HG02870 (cell line): ENCODE data around the gene LRP1.

ENCODE experiments used
- ATAC-seq: cut with Tn5 transposase; IDR thresholded peaks from one replicate; pipeline ENCODE4 v1.9.1; 2021; ENCODE audit warnings: mild to moderate bottlenecking, moderate library complexity; ENCODE audit not compliant: unreplicated experiment

The LRP1 gene

DNA sequence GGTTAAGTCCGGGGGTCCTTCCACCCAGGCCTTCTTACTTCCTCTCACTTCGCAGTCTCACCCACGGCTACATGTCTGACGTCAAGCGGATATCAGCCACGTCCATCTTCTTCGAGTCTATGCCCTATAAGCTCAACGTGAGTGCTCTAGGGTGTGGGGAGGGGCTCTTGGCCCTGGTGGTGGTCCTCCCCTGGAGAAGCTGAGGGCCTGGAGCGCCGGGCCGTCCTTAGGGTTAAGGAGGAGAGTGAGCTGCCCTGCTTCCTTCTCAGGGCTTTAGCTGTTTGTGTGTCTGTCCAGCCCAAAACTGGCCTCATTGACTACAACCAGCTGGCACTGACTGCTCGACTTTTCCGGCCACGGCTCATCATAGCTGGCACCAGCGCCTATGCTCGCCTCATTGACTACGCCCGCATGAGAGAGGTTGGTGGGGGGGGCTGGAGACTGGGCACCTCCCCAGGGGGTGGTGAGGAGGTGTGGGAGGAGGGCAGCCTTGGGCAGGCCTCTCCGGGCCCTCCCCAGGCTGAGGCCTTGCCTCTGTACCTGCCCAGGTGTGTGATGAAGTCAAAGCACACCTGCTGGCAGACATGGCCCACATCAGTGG lies 104.0 kb downstream of the LRP1 start:
- ATAC-seq, result no peak

DNA sequence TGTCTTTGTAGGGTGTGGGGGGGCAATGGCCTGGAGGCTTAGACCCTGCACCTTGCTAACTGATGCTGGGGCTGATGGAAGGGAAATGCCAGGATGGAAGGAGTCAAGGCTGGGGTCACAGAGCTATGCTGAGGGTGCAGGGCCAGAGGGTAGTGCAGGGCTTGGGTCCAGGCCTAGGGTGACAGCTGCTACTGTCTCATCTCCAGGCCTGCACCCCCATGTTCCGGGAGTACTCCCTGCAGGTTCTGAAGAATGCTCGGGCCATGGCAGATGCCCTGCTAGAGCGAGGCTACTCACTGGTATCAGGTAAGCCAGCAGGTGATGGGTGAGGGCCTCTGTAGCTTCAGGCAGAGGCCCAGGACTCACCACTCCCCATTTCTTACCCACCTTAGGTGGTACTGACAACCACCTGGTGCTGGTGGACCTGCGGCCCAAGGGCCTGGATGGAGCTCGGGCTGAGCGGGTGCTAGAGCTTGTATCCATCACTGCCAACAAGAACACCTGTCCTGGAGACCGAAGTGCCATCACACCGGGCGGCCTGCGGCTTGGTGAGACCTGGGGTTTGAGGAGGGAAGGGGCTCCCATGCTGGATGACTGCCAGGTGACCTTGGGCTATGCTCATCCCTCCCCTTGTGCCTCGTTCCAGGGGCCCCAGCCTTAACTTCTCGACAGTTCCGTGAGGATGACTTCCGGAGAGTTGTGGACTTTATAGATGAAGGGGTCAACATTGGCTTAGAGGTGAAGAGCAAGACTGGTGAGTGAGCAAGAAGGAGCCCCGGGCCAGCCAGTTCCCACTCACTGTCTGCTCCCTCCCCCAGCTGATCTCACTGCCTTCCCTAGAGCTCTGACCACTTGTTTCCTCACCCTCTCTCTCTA lies 105.3 kb downstream of the LRP1 start:
- no peak for ATAC-seq

DNA sequence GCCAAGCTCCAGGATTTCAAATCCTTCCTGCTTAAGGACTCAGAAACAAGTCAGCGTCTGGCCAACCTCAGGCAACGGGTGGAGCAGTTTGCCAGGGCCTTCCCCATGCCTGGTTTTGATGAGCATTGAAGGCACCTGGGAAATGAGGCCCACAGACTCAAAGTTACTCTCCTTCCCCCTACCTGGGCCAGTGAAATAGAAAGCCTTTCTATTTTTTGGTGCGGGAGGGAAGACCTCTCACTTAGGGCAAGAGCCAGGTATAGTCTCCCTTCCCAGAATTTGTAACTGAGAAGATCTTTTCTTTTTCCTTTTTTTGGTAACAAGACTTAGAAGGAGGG lies 105.9 kb downstream of the LRP1 start:
- ATAC-seq, result no peak

DNA sequence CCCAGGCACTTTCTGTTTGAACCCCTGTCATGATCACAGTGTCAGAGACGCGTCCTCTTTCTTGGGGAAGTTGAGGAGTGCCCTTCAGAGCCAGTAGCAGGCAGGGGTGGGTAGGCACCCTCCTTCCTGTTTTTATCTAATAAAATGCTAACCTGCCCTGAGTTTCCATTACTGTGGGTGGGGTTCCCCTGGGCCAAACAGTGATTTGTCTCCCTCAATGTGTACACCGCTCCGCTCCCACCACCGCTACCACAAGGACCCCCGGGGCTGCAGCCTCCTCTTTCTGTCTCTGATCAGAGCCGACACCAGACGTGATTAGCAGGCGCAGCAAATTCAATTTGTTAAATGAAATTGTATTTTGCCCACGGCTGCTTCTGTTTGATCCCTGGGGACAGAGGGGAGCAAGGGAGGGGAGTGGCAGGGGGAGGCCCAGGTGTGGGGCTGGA lies 106.3 kb downstream of the LRP1 start:
- no peak for ATAC-seq

DNA sequence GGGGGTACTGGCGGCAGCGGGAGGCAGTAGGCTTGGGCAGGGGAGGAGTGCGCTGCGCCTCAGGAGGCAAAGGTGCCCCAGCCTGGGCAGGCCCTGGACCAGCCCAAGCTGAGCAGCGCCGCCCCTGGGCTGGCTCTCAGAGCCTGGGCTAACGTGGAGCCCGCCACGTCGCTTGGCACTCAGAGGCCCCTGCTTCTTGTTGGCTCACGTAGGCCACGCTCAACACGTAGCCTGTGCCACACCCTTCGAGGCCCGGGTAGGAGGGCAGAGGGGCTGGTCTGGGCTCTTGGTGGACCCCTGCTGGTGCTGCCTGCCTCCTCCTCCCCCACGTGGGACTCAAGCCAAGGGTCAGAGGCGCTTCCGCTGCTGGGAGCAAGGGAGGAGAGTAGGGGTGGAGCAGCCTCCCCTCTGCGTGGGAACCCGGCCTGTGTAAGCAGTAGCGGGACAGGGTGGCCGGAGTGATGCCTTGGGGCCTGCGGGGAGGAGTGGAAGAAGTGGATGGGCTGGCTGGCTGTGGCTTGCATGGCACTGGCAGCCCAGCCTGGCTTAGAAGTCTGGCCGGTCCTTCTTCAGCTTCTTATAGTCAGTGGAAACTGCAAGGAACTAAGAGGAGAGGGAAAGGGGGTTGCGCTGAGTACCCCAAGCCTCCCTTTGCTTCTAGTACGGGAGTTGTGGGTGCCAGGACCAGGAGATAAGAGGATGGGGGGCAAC lies 106.9 kb downstream of the LRP1 start:
- ATAC-seq, result no peak

DNA sequence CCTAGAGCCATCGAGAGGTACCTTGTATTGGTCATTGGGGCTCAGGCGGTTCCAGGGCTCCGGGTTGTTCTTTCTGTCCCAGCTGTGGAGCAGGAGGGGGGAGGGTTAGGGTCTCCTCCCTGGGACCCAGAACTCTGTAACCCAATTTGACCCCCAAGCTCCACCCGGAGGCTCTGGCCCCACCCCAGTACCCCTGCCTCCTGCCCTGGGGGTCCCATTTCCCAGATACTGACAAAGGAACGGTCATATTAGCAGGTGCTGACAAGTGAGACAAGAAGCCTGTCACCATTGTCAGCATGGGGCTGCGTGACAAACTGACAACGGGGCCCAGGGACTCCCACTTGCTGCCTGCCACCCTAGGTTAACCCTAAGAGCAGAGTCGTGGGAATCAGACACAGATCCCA lies 107.4 kb downstream of the LRP1 start:
- no peak for ATAC-seq

DNA sequence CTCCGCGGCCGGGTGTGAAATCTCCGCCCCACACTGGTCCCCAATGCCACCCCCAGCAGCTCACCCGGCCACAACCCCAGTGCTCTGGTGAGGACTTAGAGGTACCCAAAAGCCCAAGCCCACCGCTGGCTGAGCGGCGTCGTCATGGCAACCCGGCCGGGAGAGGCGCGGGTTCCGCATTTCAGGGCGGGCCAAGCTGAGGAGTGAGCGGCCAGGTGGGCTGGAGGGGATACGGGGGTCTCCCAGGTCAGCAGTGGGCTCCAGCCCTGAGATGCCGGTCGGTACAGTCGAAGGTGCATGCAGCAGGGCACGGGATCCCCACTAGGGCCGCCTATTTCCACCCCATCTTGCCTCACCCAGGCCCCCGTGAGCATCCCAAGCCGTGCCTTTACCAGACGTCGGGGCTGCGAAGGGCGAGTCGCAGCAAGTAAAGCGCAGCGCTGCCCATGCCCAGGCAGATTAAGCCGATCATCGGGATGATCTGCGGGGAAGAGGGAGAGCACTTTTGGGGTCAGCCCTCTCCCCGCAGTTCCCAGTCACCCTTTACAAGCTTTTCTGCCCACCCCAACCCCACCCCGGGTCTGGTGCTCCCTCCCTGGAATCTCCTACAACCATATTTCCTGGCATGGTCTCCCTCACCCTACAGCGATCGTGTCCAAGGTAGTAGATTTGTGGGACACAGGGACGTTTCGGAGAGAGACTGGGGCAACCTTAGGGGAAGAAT lies 108.1 kb downstream of the LRP1 start:
- ATAC-seq, result no peak

DNA sequence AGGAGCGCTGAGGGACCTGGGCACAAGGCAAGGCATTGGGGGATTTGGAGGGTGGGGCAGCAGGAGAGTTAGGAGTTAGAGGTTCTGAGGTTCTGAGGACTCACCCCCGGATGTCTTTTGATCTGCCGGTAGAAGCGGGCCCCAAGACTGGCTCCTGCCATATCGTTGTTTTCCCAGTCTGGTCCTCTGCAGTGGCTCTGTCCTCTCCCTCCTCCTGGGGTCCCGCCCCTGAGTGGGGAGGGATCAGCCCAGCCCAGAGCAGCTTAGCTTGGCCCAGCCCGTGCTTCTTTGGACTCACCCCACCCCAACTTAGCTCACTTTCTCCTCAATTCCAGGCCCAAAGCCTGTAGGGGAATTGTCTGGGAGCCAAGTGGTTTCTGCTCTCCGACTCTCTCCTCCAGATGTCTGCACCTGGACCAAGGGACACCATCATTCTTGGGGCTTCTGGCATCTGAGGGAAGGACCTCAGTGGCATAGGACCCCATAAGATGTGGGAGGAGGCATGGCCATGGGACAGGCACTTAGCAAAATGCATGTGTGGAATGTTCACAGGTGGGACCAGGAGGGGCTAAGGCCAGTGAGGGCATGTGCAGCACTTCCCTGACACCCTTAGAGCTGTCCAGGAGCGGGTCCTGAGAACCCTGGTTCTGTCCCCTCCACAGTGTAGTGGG lies 108.8 kb downstream of the LRP1 start:
- no peak for ATAC-seq

DNA sequence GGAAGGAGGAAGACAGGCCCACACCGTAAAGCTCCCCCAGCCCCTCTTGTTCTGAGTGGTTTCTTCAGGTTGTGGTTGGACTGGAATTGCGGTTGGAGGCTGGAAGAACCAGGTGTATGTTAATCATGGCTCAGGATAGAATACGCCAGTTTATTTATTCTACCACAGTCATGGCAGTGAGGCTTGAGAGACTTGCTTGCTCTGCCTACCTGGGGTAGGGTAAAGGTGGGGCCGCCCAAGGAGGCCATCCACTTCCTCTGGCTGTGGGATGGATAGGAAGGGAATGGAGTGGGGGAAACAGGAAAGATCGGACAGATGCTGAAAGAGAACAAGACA lies 109.3 kb downstream of the LRP1 start:
- no peak for ATAC-seq

DNA sequence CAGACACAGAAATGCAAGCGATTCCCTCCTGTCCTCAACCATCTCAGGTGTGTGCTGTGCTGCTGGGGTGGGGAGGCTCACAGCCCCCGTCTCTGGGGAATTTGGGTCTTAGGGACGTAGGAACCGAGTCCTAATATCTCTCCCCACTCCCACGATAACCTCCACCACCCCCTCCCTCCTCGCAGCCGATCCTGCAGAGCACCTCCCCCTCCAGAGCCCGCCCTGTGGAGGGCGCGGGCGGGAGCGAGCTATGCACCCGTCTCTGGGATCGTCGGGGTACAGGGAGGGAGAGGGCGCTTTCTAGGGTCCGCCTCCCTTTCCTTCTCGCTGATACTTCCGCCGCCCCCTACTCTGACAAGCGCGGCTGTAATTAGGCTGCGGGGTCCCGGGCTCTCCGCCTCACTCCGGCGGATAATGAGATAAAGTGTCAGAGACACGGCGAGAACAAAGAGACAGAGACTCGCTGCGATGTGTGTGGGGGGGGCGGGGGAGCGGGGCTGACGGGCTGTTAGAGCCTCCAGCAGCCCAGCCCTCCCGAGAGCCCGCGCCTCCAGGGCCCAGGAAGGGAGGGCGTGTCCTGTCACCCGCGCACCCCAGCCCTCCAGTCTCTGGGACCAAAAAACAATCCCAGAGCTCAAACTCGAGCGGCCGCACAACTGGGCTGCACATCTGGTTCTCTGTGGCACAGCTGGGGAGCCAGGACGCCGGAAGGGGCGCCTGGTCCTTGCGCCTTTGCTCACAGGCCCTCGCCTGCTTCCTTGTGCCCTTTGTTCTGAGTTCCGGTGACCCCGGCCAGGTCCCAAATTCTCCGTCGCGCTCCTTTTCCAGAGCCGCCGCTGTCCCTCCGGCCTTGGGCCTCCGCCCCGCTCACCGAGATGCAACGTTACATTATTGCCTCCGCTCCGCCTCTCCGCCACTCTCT lies 109.9 kb downstream of the LRP1 start:
- ATAC-seq, result no peak

DNA sequence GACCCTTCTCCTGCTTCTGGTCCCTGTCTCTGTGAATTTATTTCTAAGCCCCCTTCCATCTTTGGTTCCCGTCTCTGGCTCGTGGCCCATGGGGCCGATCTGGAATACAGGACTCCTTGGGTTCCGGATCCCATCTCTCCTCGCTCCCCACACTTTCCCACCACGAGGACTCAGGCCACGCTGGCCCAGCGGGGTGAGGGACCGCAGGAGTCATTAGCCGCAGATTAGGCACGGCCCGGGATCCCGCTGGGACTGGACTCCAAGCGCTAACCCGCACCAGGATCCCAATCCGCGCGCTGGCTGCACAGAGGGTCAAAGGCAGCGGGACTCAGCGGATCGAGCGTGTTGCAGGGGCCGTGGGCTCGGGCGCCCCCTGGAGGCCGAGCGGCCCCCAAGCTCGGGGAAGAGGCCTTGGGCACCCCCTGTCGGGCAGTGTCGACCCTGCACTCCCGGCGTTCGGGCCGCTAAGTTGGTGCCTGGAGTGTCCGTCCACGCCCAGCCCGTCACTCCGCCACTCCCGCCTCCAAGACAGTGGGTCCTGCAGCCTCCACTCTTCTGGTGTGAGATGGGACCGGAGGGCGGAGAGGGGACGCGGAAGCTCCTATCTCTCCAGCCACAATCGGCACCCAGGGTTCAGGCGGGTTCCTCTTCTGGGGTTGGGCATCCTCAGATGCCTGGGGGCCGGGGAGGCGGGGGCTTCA lies 110.7 kb downstream of the LRP1 start:
- peak; percentile 46 for ATAC-seq

DNA sequence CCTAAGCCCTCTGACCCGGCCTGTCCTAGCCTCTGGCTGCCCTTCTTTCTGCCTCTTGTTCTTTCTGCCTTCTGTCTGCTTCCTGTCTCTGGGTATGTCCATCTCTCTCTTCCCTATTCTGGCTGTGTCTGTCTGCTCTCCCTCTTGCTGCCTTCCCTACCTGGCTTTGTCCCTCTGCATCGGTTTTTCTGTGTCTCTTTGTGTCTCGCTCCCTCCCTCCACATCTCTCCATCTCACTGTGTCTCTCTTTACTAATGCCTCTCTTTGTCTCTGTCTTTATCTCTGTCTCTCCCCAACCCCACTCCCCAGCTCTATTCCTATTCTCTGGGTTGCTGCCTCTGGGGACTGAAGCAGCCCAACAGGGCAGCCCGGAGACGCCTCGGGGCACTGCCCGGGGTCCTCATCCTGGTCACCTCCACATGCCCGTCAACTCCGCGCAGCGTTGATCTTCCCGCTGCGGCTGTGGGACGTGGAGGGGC lies 111.3 kb downstream of the LRP1 start:
- no peak for ATAC-seq

DNA sequence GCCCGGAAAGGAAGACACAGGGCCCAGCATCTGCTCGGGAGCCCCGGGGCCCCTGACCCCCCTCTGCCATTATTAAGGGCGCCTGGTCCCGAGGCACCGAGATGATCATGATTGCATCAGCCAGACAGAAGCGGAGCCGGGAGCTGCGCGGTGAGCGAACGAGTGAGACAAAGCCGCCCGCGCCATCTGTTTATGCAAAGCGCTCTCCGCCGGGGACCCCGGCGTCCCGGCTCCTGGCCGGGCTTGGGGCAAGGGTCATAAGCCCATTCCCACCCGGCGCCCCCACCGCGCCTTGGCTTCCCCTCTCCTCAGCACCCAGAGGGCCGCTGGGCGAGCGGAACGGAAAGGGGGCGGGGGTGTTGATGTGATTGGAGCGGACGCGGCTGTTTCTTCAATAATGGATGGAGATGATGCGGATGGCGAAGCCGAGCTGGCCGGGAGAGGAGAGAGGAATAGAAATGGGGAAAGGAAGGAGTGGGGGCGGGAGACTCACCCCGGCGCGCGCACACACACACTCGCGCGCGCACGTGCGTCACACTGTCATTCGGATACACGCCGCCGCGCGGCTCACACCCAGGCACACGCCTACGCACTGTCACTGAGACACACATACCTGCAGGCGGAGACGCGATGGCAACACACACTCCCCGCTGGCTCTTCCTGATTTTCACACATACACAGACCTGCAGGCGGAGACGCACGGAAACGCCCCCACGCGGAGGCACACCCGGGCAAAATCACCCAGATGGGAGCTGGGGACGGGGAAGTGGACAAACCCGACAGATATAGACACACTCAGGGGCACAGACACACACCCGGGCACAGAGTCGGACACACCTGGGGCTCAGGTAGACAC lies 112.0 kb downstream of the LRP1 start:
- no peak for ATAC-seq

DNA sequence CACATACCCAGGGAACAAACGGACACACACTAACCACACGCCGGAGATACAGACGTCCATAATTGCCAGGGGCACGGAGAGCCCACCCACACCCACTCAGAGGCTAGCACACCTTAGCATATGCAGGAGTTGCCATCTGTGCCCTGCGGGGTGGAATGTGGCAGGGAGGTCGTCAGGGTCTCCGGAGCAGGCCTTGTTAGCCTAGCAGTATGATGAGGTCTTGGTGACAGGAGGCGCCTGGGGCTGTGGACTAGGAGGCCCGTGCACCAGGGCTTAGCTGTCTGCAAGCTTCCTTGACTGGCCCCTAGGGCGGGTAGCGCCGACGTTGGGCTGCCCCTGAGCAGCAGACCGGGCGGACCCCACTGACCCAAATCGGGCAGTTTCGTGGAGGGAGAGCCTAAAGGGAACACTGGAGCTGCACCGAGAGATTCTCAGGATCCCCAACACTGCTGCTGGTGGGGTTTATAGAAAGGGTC lies 112.7 kb downstream of the LRP1 start:
- ATAC-seq, result no peak

DNA sequence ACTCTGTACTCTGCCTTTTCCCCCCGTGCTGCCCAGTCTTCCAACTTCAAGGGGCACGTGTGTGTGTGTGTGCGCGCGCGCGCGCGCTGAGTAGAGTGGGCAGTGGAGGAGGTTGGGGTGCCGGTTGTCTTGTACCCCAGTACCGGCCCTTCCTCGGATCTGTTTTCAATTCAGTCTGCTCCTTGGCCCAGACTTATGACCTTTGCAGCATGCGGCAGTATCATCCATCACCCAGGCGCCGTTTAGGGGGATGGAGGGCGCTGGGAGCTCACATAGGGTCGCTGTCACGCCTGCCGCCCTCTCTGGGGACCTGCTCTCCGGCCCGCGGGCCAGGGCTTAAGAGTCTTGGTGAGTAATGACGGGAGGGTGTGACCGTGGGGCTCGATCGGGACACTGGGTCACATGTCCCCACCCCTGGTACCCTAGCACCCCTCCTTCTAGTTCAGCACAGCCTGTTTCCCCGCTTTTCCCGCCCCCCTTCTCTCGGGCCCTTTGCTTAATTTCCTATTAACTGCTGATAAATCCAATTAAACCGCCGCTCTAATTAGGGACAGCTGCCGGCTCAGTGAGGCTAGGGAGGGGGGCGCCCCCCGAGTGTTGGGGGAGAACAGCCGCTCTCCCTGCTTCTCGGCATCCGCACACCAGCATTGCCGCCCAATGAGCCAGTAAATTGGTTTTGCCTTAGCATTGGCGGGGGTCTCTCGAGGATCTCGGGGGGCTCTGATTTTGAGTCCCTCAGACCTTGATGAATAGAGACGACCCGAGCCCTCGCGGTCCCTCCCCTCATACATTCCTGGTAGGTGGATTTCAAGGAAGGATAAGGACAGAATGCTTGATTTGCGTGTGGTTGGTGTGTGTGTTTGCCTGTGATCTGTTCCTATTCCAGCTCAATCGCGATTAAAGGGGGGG lies 113.4 kb downstream of the LRP1 start:
- no peak for ATAC-seq

DNA sequence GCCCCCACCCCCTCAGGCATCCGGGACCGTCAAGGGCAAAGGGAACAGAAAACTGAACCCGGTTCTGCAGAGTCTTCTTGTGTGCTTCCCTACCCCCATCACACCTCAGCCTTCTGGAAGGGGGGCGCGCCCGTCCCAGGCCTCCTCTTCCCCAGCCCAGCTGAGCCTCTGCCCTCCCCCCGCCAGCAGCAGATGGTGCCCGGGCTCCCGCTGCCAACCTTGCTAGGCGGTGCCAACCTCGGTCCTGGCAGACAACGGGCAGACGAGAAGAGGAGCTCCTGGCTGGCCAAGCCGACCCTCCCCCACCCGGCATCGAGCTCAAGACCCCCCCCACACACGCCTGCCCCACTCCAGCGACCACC lies 114.0 kb downstream of the LRP1 start:
- no peak for ATAC-seq
